Psoas muscle (tissue), 8 donors: Measurements from ENCODE around the gene IFT122. TPM values are rescaled to one million over a fixed set of nuclear protein-coding genes. Genes with fewer than 3 reads are reported as not detected.

ENCODE experiments used
- ATAC-seq, 4 donors: fragments of 200-7000 bp; cut with Tn5 transposase; one replicate each; pipeline ENCODE4 v1.9.1; 2020; ENCODE audit warnings: moderate library complexity in 3 of 4, mild to moderate bottlenecking in 2 of 4
- DNase-seq, 2 donors: peaks; one replicate each; pipeline ENCODE4 v3.0.0-alpha.2; 2020
- H3K27ac ChIP-seq: fragments of 200-600 bp; one replicate; pipeline ENCODE4 v1.8.0; 2022
- H3K27me3 ChIP-seq, 3 donors: fragments of 200-600 bp in 1 of 3; one replicate each; pipeline versions ENCODE4 v1.6.1 to v1.8.0; 2013 to 2022; ENCODE audit warnings: low read length in 2 of 3, mild to moderate bottlenecking in 2 of 3, moderate library complexity in 1 of 3; ENCODE audit not compliant: insufficient read depth in 3 of 3
- H3K36me3 ChIP-seq, 2 donors: fragments of 200-600 bp in 1 of 2; one replicate each; pipeline versions ENCODE4 v1.6.1 to v1.8.0; 2013 to 2022; ENCODE audit warnings: low read depth in 1 of 2, mild to moderate bottlenecking in 1 of 2, moderate library complexity in 1 of 2; ENCODE audit not compliant: insufficient read depth in 1 of 2
- H3K4me1 ChIP-seq: fragments of 200-600 bp; one replicate; pipeline ENCODE4 v1.8.0; 2022
- H3K4me3 ChIP-seq: fragments of 200-600 bp; one replicate; pipeline ENCODE4 v1.8.0; 2022; ENCODE audit warnings: mild to moderate bottlenecking
- H3K9me3 ChIP-seq: fragments of 200-600 bp; one replicate; pipeline ENCODE4 v1.8.0; 2022
- WGBS, 3 donors: extraction: QIAGEN DNeasy Blood & Tissue Kit; methylation state at CpG; one replicate each; pipeline versions ENCODE4 v1.1.6 to v1.1.7; 2013; 5-methylcytosine and 5-hydroxymethylcytosine counted together
- intact Hi-C, 2 donors: fragments of 100-400 bp; cut with DNase I; formaldehyde crosslinking; loops; one replicate each; pipeline versions ENCODE4 v1.11.0 to v1.14.2; 2022
- polyA plus RNA-seq, 3 donors: library from polyadenylated mRNA; stranded (reverse); fragments of 200-250 nt; gene quantifications; one replicate each; pipeline ENCODE4 v1.2.3, GENCODE V29; 2013
- total RNA-seq, 4 donors: library from RNA; stranded (reverse); fragmentation: NEBNext Ultra II Directional in 2 of 4; extraction: Animal tissue kit (Norgen Biotek cat#: 25700) in 2 of 4; gene quantifications; one replicate each; pipeline versions ENCODE4 v1.2.1 to v1.2.4, GENCODE V29; 2021 to 2023
- TF ChIP-seq, protein P1 (sequence below): fragments of 200-600 bp; IDR thresholded peaks from one replicate; pipeline ENCODE4 v1.8.0; 2022; ENCODE audit warnings: antibody characterized with exemption
- donor health status: healthy with polysubstance abuse.
- donor health status: DM: no; HTN: no; CAD: no; lungs with moderate emphysema.
- donor health status: Bipolar disorder and iron deficiency.
- donor health status: healthy.
- donor health status: DM: yes; HTN: yes; CAD: no.
- donor health status: DM: no; HTN: no; CAD: no.
- donor health status: DM: no; HTN: no; CAD: no.
- donor health status: DM: yes; HTN: yes; CAD: no.

The IFT122 gene
- total and polyA plus RNA-seq, 7 donors, result 2.3 to 7.3 (median 4.5) TPM

GRCh38 chr3:129506231-129506742 is 66.3 kb downstream of the IFT122 start:
- no peaks in the 10 kb centered on the region for H3K36me3 ChIP-seq
- intact Hi-C loops, result loop anchor here in 1 of 2 donors (5.0 kb wide), 1 partner anchor 96 kb away; no protein-coding TSS in a partner anchor
- H3K4me3 ChIP-seq, result no peak overlapping the region
- TF ChIP-seq, protein P1, sequence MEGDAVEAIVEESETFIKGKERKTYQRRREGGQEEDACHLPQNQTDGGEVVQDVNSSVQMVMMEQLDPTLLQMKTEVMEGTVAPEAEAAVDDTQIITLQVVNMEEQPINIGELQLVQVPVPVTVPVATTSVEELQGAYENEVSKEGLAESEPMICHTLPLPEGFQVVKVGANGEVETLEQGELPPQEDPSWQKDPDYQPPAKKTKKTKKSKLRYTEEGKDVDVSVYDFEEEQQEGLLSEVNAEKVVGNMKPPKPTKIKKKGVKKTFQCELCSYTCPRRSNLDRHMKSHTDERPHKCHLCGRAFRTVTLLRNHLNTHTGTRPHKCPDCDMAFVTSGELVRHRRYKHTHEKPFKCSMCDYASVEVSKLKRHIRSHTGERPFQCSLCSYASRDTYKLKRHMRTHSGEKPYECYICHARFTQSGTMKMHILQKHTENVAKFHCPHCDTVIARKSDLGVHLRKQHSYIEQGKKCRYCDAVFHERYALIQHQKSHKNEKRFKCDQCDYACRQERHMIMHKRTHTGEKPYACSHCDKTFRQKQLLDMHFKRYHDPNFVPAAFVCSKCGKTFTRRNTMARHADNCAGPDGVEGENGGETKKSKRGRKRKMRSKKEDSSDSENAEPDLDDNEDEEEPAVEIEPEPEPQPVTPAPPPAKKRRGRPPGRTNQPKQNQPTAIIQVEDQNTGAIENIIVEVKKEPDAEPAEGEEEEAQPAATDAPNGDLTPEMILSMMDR, result no peak
- H3K27ac ChIP-seq, result no peak overlapping the region
- H3K9me3 ChIP-seq, result no peaks in the 10 kb centered on the region
- ATAC-seq, result no peak
- H3K27me3 ChIP-seq, result no peaks in the 10 kb centered on the region
- 78 to 82% (median 81%) methylated on average over 9 of the region's 9 CpGs for WGBS, 3 donors
- DNase-seq, result no peak
- peaks cover 36% of the 10 kb centered on the region for H3K4me1 ChIP-seq

DNA sequence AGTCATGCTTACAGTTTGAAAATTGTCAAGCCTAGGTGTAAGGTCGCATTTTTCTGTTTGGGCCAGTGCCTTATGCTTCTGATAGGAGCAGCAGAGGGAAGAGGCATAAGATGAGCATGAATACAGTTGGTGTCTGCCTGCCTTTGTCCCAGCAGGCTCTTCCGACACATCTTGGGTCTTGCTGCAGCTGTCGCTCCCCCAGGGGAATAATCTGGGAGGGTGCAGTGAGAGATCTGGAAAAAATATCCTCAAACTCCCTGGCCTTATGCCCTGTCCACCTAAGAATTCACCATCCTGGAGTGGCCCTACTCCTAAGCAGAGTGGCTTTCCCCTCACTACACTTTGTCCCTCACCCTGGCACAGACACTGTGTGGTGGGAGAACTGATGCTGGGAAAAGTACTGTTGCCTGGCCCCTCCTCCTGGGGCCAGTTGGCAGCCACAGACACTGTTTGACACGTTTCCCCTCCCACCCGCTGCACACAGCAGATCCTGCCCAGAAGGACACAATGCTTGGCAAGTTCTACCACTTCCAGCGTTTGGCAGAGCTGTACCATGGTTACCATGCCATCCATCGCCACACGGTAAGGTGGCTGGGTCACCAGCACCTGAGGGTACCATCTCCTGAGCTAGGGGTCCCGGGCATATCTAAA is 67.3 kb downstream of the IFT122 start:
- Histone ChIP-seq H3K36me3 (no peaks in the 10 kb centered on the region), H3K4me1 (peaks cover 35% of the 10 kb centered on the region), H3K9me3 (no peaks in the 10 kb centered on the region), H3K27me3 (no peaks in the 10 kb centered on the region), H3K27ac (no peak overlapping the region), H3K4me3 (no peak overlapping the region)
- TF ChIP-seq, protein P1, result no peak
- intact Hi-C loops, result loop anchor here in 1 of 2 donors (5.0 kb wide), 1 partner anchor 95 kb away; no protein-coding TSS in a partner anchor
- ATAC-seq (no peak), DNase-seq (peak in 1 of 2 donors; percentile 52)
- 33 to 41% (median 39%) methylated on average over 9 of the region's 9 CpGs for WGBS, 3 donors

- DNase-seq (no peak), ATAC-seq (no peak)
- Histone ChIP-seq H3K4me1 (no peaks in the 10 kb centered on the region), H3K27ac (no peak overlapping the region), H3K4me3 (no peak overlapping the region), H3K9me3 (no peaks in the 10 kb centered on the region), H3K36me3 (no peaks in the 10 kb centered on the region), H3K27me3 (no peaks in the 10 kb centered on the region)
- TF ChIP-seq, protein P1, result no peak
- intact Hi-C loops, result loop anchor here in 1 of 2 donors (5.0 kb wide), 1 partner anchor 75 kb away; no protein-coding TSS in a partner anchor
Observed at GRCh38 chr3:129512595-129512994, 72.6 kb downstream of the IFT122 start.

GRCh38 chr3:129513705-129514104 is 73.7 kb downstream of the IFT122 start:
- TF ChIP-seq, protein P1, result no peak
- intact Hi-C loops, result loop anchor here in 1 of 2 donors (5.0 kb wide), 1 partner anchor 74 kb away; no protein-coding TSS in a partner anchor
- Histone ChIP-seq H3K4me3 (no peak overlapping the region), H3K27me3 (no peaks in the 10 kb centered on the region), H3K9me3 (no peaks in the 10 kb centered on the region), H3K36me3 (no peaks in the 10 kb centered on the region), H3K4me1 (no peaks in the 10 kb centered on the region), H3K27ac (no peak overlapping the region)
- WGBS, 3 donors, result 83 to 96% (median 86%) methylated on average over 8 of the region's 8 CpGs
- ATAC-seq (peak in 1 of 4 donors; percentile 2), DNase-seq (no peak)
